RPMI8226 (cell line): Measurements from ENCODE around the gene USP40.

Experiments used
- DNase-seq: peaks from one replicate; pipeline ENCODE4 v3.0.0-alpha.2; 2015

USP40 gene

DNA sequence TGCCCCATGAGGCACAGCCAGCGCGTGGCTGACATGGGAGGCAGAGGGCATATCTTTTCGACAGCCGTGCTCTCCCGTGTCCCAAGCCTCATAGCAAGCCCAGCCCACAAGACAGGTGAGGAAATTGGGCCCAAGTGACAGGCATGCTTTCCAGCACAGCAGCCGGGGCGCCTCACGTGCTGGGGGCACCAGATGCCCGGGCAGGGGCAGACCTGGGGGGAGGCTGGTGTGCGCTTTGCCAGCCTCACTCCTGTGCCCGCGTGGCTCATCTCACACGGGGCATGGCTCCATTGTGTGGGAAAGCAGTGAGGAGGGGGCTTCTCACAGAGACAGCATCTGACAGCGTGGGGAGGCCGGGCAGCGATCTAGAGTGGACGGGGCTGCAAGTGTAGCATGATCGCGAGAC, 93.2 kb downstream of the USP40 start:
- no peak for DNase-seq

DNA sequence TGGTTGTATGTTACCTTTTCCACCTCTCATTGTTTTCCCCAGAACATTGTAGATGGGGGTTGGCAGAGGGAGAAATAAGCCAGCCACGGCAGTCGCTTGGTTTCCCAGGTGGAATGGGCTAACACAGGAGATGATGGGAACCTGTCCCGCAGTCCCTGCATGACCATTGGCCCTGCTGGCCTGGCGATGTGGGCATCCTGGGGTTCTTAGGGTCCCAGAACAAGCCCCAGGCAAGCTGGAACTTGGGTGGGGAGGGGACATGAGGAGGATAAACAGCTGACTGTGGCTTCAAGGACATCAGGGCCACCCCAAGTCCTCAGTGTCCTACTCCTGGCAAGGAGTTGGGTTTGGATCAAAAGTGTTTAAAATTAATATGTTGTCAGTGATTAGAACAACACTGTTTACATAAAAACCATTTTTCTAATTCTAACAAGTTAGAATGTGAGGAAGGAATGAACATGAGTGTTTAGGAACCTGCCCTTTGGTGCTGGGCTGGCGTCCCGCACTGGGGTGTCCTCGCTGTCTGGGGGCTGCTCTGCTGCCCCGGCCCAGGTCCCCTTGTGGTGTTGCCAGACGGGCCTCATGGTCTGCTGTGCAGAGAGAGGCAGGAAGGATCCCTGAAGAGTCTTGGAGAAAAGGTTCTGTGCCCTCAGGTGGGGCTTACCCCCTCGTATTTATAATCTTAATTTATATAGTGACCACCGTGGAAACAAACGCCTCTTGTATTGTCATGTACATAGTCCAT, 95.1 kb downstream of the USP40 start:
- no peak for DNase-seq

DNA sequence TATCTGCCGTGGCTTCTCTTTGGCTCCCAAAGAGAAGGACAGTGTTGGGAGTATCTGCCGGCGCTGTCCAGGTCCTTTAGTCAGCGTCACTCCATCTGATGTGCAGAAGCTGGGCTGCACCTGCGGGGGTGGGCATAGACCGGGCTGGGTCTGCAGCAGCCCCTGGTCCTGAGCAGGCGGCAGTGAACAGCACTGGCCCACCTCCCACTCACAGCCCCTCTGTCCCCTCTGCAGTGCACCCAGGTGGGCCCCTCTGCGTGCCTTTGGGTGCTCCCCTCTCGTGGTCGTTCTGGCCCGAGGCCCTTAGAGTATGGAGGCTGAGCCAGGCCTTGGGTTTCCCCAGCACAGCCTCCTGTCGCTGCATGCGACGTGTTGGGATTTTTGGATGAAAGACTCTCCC, 95.7 kb downstream of the USP40 start:
- DNase-seq: no peak

DNA sequence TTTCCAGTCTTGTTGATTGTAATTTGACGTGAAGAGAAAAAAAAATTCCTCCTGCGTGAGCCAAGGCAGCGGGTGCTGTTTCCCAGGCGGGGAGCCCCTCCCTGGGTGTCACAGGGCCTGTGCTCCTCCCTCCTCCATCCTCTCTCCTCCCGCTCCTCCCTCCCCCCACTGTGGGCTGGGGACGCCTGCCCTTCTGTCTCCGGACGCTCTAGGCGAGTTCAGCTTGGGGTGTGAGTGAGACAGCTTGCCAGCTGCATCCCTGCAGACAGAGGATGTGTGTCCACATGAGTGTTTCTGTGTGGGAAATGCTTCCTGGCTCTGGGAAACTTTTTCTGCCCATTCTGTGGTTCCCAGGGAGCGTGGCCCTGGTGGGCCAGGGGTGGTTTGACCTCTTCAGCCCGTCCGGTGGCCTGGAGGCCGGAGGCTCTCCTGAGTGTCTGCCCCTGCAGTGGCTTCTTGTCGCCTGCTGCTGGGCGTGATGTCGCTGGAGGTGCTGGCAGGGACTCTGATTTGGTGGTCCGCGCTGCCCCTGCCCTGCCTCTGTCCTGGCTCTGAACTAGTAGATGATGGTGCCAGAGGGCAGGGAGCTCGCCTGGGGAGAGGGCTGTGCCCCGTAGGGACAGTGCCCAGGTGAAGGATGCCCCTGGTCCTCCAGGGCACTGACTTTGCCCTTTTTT, 96.4 kb downstream of the USP40 start:
- DNase-seq: no peak

DNA sequence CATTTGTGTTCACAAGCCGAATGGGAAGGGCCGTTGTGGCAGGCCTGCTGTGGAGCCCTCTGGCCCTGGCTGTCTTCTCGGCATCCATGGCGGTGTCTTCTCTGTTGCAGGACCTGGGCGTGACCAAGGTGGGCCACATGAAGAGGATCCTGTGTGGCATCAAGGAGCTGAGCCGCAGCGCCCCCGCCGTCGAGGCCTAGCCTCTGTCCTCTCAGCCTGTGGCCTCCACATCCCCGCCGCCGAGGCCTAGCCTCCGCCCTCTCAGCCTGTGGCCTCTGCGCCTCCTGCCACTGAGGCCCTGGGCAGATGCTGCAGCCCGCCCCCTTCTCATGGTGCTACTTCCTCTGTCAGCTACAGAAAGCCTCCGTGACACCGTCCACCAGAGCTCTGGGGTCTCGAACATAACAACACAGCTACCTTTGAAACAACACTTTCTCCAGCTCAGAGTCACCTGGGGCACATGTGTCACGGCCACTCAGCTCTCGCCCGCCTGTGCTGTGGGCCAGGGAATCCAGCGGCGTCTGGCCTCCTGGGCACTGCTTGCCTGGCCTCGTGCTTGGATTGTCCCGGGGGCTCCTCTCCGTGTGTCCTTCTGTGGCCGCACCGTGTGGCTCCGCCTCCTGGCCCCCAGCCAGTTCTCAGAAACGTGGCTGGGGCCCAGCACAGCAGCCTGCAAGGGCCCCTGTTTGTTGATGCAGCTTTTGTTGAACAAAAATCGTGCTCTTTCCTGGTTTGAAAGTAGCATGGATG, 97.1 kb downstream of the USP40 start:
- DNase-seq: no peak

DNA sequence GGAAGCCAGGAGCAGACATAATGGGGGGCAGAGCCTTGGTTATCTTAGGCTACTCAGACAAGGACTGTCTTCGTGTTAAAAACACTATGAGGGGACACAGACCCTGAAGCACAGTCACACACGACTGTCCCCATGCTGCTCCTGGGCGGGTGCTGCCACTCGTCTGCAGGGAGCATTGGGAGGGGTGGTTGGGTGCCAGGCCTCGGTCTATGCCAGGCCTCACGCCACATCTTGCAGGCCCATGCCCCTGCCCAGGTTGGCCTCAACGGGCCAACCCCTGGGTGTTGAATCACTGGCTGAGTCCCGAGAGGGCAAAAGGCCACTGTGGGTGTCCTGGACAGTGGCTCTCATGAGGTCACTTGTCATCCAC, 97.9 kb downstream of the USP40 start:
- no peak for DNase-seq

DNA sequence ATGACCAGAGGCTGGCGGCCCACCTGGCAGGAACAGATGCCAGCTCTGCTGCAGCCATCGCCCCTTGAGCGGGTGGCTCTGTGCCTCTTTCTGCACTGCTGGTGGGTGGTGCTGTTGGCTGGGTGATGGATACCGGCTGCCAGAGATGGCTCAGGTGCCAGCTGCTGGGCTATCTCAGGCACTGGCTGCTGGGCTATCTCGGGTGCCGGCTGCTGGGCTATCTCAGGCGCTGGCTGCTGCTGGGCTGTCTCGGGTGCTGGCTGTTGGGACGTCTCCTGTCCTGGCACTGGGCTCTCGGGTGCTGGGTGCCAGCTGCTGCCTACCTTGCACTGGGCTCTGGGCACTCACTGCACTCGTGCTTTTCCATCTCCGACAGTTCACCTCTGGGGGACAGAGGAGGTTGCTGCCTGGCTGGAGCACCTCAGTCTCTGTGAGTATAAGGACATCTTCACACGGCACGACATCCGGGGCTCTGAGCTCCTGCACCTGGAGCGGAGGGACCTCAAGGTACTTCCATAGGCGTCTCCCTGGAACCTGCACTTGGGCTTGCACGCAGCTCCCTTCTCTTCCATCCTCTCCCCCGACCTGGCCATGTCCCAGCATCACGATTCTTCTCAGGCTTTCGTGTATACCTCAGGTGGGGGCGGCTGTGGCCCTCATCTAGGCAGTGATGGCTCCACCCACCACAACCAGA, 98.4 kb downstream of the USP40 start:
- DNase-seq: no peak

DNA sequence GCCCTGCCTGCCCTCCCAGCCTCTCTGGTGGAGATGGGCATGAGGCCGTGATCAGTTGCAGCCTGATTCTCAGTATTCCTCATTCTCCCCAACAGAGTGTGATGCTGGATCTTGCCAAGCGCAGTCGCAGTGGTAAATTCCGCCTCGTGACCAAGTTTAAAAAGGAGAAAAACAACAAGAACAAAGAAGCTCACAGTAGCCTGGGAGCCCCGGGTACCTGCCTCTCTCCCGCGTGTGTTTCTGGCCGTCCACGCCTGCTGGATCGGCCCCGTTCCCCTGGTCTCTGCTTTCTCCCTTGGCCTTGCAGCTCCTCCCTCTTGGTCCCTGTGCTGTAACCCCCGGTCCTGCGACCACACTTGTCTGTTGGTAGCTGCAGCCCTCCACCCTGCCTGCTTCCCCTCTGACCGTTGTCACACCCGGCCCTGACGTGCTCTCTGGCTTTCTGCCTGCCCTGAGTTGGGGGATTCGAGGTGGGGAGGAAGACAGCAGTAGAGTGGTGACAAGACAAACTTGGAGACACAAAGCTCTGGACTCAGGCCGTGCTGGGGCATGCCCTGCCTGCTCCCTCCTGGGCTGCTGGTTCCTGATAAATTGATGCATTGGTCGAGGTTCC, 99.5 kb downstream of the USP40 start:
- no peak for DNase-seq

DNA sequence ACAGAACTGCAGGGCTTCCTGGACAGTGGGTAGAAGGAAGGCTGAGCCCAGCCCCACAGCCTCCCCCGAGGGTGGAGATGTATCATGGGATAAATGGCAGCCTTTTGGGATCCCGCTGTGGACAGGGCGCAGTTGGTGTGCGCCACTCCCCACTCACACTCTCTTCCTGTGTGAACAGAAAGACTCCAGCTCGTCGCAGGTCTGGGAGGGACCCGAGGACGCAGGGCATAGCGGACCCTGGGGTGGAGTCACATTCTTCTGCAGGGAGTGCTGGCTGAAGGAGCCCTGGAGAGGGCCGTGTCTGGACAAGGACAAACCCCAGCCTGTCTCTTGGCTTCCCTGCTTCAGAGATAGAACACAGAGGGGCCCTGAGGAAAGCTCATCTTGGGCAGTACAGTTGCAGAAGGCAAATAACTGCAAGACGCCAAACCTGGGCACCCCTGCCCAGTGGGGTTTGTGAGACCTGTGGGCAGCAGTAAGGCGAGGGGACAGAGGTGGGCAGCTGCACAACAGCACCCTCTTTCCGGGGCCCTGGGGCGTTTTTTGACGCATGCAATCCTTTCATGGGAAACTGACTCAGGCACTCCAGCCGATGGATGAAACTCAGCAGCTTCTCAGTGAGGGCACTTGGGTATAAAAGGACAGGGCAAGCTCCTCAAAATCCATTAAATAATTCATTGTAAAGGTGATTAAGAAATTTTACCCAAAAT, 101.9 kb downstream of the USP40 start:
- no peak for DNase-seq

DNA sequence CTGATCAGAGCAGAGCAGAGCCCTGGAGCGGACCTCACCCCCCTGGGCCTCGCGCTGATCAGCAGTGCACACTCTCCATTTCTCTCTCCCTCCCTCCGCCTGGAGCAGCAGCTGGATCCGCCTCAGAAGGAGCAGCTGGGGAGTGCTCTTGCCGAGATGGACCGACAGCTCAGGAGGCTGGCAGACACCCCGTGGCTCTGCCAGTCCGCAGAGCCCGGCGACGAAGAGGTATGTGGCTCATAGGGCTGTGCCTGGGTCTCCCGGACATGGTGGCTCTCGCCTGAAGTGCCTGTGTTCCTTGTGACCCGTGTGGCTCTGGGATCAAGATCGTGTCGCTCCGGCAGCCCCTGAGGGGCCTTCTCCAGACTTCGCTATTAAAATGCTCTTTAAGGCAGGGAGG, 102.5 kb downstream of the USP40 start:
- no peak for DNase-seq

DNA sequence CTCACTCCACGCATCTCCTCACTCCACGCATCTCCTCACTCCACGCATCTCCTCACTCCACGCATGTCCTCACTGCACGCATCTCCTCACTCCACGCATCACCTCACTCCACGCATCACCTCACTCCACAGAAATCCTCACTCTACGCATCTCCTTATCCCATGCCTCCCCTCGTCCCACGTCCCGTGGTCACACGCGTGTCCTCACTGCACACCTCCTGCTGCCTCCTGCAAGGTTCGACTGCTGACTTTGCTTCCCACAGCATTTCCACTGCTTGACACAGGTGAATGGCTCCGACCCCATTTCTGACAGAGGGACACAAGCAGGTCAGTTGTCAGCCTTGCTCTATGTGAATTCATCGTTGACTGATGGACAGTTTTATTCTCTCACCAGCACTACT, 103.0 kb downstream of the USP40 start:
- DNase-seq: no peak

DNA sequence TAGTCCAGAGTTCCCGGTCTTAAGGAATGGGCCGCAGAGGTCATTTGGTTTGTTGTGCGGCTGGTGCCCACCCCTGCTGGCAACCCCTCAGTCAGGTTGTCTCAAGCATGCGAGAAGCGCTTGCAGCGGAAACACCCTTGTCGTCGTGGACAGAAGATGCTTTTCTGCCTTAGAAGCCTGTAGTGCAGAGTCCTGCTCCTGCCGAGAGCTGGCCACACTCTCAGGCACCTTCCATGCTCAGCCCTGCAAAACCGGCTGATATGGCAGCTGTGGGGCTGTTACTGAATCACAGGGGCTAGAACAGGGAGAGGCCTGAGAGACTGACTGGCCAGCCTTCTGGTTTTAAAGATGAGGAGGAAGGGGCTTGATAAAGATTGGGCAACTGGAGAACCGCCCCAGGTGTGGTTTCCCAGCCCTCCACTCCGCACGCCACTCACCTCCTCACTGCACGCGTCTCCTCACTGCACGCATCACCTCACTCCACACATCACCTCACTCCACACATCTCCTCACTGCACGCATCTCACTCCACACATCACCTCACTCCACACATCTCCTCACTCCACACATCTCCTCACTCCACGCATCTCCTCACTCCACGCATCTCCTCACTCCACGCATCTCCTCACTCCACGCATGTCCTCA, 103.6 kb downstream of the USP40 start:
- no peak for DNase-seq

DNA sequence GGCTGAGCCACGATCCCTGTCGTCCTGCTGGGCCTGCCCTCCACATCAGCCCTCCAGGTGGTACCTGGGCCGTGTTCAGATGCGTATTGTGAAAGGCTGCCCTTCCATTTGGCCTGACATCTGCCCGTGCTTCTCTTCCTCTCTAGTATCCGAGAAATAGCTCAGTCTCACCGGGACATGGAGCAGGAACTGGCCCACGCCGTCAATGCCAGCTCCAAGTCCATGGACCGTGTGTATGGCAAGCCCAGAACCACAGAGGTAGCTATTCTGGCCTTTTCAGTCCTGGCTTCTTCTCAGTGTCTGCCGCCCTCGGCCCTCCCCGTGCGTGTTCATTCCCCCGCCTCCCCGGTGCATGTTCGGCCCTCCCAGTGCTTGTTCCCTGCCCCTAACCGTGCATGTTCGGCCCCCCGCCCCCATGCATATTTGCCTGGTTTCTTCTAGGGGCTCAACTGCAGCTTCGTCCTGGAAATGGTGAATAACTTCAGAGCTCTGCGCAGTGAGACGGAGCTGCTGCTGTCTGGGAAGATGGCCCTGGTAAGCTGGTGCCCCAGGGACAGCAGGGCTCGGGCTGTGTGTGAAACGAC, 104.3 kb downstream of the USP40 start:
- no peak for DNase-seq

DNA sequence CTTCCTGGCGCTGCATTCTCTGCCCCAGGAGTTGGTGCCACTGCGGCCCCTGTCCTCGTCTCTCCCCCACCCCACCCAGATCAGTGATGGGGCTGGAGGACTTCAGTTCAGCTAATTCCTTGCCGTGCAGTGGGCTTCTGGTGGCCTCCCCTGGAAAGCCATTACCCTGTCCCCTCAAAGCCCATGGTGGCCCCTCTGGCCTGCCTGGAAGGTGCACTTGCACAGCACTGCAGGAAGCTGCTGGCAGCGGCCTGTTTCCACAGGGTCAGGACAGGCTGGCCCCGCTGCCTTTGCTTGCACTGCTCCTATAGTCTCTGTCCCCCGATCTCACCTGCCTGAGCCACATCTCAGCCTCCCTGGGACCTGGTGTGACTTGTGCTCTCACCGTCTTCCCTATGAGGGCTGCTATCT, 105.1 kb downstream of the USP40 start:
- DNase-seq: no peak

DNA sequence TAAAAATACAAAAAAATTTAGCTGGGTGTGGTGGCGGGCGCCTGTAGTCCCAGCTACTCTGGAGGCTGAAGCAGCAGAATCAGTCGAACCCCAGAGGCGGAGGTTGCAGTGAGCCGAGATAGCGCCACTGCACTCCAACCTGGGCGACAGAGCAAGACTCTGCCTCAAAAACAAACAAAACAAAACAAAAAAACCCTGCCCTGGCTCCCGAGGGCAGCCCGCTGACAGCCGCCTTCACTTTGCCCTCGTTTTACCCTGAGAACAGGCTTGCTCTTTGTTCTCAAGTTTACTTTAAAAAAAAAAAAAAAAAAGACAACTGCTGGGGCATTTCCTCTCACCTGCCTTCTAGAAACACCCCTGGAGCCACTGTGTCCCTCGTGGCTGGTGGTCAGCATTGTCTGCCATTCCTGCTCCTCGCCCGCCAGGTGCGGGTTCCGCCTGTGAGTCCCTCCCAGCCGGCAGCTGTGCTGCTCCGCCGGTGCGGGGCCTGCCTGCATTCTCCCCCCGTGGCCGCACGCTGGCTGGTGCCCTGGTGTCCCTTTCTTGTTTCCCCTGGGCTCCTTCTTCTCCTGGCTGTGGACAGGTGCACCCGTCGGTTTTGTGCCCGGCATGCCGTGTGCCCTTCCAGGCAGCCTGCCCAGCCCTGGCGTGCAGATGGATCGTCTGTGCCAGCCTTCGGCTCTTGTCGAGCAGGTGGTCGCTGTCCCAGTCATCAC, 105.7 kb downstream of the USP40 start:
- no peak for DNase-seq

DNA sequence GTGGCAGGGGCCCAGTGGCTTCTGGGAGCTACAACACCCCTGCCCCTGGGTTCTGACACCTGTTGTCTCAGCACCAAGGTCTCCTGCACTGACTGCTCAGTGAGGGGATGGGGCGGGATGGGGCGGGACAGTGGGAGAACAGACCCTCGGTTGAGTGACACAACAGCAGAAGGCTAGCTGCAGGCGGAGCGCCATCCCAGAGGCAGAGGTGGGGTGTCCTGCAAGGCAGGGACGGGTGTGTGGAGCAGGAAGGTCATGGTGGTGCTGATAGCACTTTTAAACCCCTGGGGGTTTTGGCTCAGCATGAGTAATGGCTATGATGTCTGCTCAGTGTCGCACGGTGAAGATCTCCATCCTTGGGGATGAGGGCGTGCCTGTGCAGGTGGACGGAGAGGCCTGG, 107.2 kb downstream of the USP40 start:
- DNase-seq: no peak

DNA sequence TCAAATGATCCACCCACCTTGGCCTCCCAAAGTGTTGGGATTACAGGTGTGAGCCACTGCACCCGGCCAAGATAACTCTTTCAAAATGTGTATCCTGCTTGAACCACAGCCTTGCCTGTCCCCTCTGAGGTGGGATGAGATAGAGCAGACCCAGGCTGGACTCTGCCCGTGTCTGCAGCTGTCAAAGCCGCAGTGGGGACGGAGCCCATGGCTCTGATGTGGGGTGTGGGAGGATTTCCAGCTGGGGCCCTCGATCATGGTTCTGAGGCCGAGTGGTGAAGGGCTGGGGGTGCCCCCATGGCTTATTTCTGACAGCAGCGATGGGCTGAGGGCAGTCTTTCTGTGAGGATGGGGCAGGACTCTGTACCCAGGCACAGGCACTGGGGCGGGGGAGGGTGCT, 107.8 kb downstream of the USP40 start:
- no peak for DNase-seq

DNA sequence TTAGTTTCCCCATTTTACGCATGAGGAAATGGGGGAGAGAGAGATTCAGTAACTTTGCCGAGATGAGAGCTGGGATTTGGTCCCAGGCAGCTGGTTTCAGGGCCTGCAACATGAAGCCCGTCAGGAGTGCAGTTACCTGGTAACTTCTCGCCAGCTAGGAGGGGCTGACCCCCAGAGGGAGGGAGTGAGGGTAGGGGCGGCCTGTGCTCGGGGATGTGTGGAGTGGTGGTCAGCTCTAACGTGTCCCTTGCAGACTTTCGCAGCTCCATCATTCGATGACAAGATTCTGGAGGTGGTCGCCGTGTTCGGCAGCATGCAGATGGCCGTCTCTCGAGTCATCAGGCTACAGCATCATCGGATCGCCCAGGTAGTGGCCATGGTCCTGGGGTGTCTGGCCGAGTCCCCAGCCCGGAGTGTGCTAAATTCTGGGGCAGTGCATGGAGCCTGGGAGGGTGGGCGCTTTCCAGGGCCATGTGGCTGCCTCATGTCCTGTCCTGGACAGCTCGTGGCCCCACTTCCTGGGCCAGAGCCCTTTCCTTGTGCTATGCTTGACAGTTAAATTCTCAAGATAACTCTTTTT, 108.5 kb downstream of the USP40 start:
- DNase-seq: no peak

DNA sequence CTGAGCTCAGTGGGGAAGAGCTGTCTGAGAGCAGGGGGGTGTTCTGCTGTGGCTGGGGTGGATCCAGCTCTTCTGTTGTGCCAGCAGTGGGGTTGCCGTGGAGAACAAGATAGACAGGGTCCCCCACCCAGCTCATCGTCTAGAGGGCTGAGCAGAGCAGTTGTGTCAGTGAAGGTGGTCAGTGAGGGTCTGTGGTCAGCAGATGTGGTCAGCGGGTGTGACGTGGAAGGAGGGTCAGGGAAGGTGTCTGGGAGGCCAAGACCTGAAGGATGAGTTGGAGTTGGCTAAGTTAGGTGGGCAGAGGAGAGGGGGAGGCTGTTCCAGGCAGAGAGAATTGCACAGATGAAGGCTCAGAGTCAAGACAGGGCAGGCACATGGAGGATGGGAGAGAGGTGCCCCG, 109.2 kb downstream of the USP40 start:
- DNase-seq: no peak

DNA sequence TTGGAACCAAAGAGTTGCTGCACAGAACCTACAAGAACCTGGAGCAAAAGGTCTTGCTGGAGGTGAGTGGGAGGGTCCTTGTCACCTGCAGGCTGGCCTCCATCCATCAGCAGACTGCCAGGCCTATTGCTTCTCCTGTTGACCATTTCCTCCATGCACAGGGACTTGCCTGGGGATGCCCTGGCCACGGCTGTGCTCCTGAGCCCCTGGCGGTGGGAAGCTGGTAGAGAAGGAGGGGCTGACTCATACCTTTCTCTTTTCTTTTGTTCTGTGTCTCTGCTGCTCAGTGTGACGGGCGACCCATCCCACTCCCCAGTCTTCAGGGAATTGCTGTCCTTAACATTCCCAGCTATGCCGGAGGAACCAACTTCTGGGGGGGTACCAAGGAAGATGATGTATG, 109.6 kb downstream of the USP40 start:
- DNase-seq: no peak
